ENCODE data around the gene BCAT1.
A peak's percentile ranks its signal among the peaks of the same experiment; 100 is the strongest.

Gene BCAT1

GRCh38 chr12:24776861-24777260 is 172.0 kb downstream of the BCAT1 start:
- Histone ChIP-seq H3K4ac (ENCODE audit: low read length) (no peak overlapping the region), H2BK5ac (ENCODE audit: low read length) (no peak overlapping the region), H3K18ac (ENCODE audit: low read length) (no peak overlapping the region), H3K23ac (ENCODE audit: low read depth, low read length, poor library complexity) (no peak overlapping the region), H4K8ac (ENCODE audit: low read depth, low read length) (no peak overlapping the region), H3K9me3 (replicated peaks in 1 of 2; ENCODE audit: control insufficient read depth in 2 of 2, insufficient read depth in 1 of 2, low read depth in 1 of 2, low read length in 2 of 2) (peaks cover 0 to 10% of the 10 kb centered on the region in 2 donors), H2BK12ac (ENCODE audit: low read length) (no peak overlapping the region), H2BK15ac (ENCODE audit: low read length) (no peak overlapping the region), H3K79me1 (ENCODE audit: low read depth, low read length) (no peaks in the 10 kb centered on the region), H3K9ac (ENCODE audit: low read depth, low read length, poor library complexity) (no peak overlapping the region), H4K91ac (ENCODE audit: low read depth, low read length, poor library complexity) (no peak overlapping the region), H2BK120ac (ENCODE audit: low read depth, low read length) (no peak overlapping the region), H2AFZ (ENCODE audit: low read length) (peak overlapping the region; percentile 2), H3K14ac (ENCODE audit: low read length) (no peak overlapping the region), H3K27me3 (ENCODE audit: control insufficient read depth in 3 of 3, insufficient read depth in 3 of 3, low read depth in 1 of 3, low read length in 3 of 3) (no peaks in the 10 kb centered on the region), H3K4me2 (ENCODE audit: insufficient read depth, low read length, poor library complexity, severe bottlenecking) (no peak overlapping the region), H3K36me3 (replicated peaks in 1 of 2; ENCODE audit: control insufficient read depth in 2 of 2, insufficient read depth in 2 of 2, low read length in 2 of 2) (no peaks in the 10 kb centered on the region), H3K27ac (replicated peaks; ENCODE audit: low read length) (peak overlapping the region; percentile 69), H3K4me3 (ENCODE audit: low read length in 2 of 2) (no peak overlapping the region), H3K4me1 (ENCODE audit: control insufficient read depth in 2 of 2, insufficient read depth in 1 of 2, low read depth in 1 of 2, low read length in 2 of 2) (peaks cover 2 to 10% of the 10 kb centered on the region in 2 donors), H2AK5ac (ENCODE audit: low read depth, low read length) (no peak overlapping the region)
- WGBS, 2 donors (ENCODE audit: extremely low coverage in 2 of 2, insufficient read length in 2 of 2, insufficient replicate concordance in 1 of 2) = no CpG with 5 or more reads among the region's 2 CpGs
- no peak for DNase-seq (ENCODE audit: low spot score)

DNA sequence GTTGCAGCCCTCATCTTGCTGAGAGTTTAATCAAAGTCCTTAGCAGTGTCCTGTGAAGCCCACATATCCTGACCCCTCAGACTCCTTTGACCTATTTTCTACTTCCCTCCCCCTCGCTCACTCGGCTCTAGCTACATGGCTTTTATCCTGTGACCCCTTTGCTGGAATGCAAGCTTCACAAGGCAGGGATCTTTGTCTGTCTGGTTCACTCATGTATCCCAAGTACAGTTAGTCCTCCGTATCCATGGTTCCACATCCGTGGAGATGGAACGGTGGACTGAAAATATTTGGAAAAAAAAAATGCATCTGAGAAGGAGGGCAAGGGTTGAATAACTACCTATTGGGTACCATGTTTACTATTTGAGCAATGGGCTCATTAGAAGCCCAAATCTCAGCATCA is 173.8 kb downstream of the BCAT1 start:
- WGBS, 2 donors (ENCODE audit: extremely low coverage in 2 of 2, insufficient read length in 2 of 2, insufficient replicate concordance in 1 of 2) = no CpG with 5 or more reads among the region's 5 CpGs

DNA sequence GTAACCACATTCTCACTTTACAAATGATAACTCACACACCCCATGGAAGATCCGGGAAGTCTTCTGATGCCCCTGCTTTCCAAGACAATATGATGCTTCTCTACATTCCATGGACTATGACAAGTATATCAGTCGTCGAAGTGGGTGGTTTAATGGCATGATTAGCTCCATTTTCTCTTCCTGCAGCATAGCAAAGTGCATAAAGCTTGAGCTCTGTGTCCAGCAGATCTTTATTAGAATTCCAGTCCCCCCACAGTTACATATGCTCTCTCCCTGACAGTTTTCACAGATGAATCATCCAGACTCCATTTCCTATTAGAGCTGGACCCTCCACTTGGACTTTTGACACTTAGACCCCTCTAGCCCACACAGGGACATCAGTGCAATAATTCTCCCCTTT is 174.9 kb downstream of the BCAT1 start:
- Histone ChIP-seq H3K27ac (replicated peaks; ENCODE audit: low read length) (no peak overlapping the region), H2BK12ac (ENCODE audit: low read length) (no peak overlapping the region), H2BK15ac (ENCODE audit: low read length) (no peak overlapping the region), H3K9ac (ENCODE audit: low read depth, low read length, poor library complexity) (no peak overlapping the region), H3K4me3 (ENCODE audit: low read length in 2 of 2) (no peak overlapping the region), H3K79me1 (ENCODE audit: low read depth, low read length) (no peaks in the 10 kb centered on the region), H3K23ac (ENCODE audit: low read depth, low read length, poor library complexity) (no peak overlapping the region), H4K8ac (ENCODE audit: low read depth, low read length) (no peak overlapping the region), H3K14ac (ENCODE audit: low read length) (no peak overlapping the region), H3K18ac (ENCODE audit: low read length) (no peak overlapping the region), H4K91ac (ENCODE audit: low read depth, low read length, poor library complexity) (no peak overlapping the region), H3K4ac (ENCODE audit: low read length) (no peak overlapping the region), H2AK5ac (ENCODE audit: low read depth, low read length) (no peak overlapping the region), H2BK5ac (ENCODE audit: low read length) (no peak overlapping the region), H3K4me1 (ENCODE audit: control insufficient read depth in 2 of 2, insufficient read depth in 1 of 2, low read depth in 1 of 2, low read length in 2 of 2) (peaks cover 2 to 10% of the 10 kb centered on the region in 2 donors), H3K27me3 (ENCODE audit: control insufficient read depth in 3 of 3, insufficient read depth in 3 of 3, low read depth in 1 of 3, low read length in 3 of 3) (no peaks in the 10 kb centered on the region), H3K4me2 (ENCODE audit: insufficient read depth, low read length, poor library complexity, severe bottlenecking) (no peak overlapping the region), H3K9me3 (replicated peaks in 1 of 2; ENCODE audit: control insufficient read depth in 2 of 2, insufficient read depth in 1 of 2, low read depth in 1 of 2, low read length in 2 of 2) (peaks cover 0 to 10% of the 10 kb centered on the region in 2 donors), H2AFZ (ENCODE audit: low read length) (no peak overlapping the region), H3K36me3 (replicated peaks in 1 of 2; ENCODE audit: control insufficient read depth in 2 of 2, insufficient read depth in 2 of 2, low read length in 2 of 2) (no peaks in the 10 kb centered on the region), H2BK120ac (ENCODE audit: low read depth, low read length) (no peak overlapping the region)
- DNase-seq (ENCODE audit: low spot score) = no peak
- WGBS, 2 donors (ENCODE audit: extremely low coverage in 2 of 2, insufficient read length in 2 of 2, insufficient replicate concordance in 1 of 2) = no CpG with 5 or more reads among the region's 3 CpGs

More for the DNA sequence above, 173.8 kb downstream of the BCAT1 start:
- H2BK15ac ChIP-seq (ENCODE audit: low read length) = no peak overlapping the region
- H3K9ac ChIP-seq (ENCODE audit: low read depth, low read length, poor library complexity) = no peak overlapping the region
- peaks cover 2 to 10% of the 10 kb centered on the region in 2 donors for H3K4me1 ChIP-seq (ENCODE audit: control insufficient read depth in 2 of 2, insufficient read depth in 1 of 2, low read depth in 1 of 2, low read length in 2 of 2)
- H3K14ac ChIP-seq (ENCODE audit: low read length) = no peak overlapping the region
- H2AFZ ChIP-seq (ENCODE audit: low read length) = peak overlapping the region; percentile 7
- no peak overlapping the region for H4K91ac ChIP-seq (ENCODE audit: low read depth, low read length, poor library complexity)
- H3K4me2 ChIP-seq (ENCODE audit: insufficient read depth, low read length, poor library complexity, severe bottlenecking) = no peak overlapping the region
- H2BK120ac ChIP-seq (ENCODE audit: low read depth, low read length) = no peak overlapping the region
- no peak overlapping the region for H3K18ac ChIP-seq (ENCODE audit: low read length)
- H2AK5ac ChIP-seq (ENCODE audit: low read depth, low read length) = no peak overlapping the region
- H3K27ac ChIP-seq (replicated peaks; ENCODE audit: low read length) = no peak overlapping the region
- no peaks in the 10 kb centered on the region for H3K36me3 ChIP-seq (replicated peaks in 1 of 2; ENCODE audit: control insufficient read depth in 2 of 2, insufficient read depth in 2 of 2, low read length in 2 of 2)
- H4K8ac ChIP-seq (ENCODE audit: low read depth, low read length) = no peak overlapping the region
- no peak overlapping the region for H3K4me3 ChIP-seq (ENCODE audit: low read length in 2 of 2)
- no peak for DNase-seq (ENCODE audit: low spot score)
- H3K27me3 ChIP-seq (ENCODE audit: control insufficient read depth in 3 of 3, insufficient read depth in 3 of 3, low read depth in 1 of 3, low read length in 3 of 3) = no peaks in the 10 kb centered on the region
- no peak overlapping the region for H2BK5ac ChIP-seq (ENCODE audit: low read length)
- H3K23ac ChIP-seq (ENCODE audit: low read depth, low read length, poor library complexity) = no peak overlapping the region
- peaks cover 0 to 10% of the 10 kb centered on the region in 2 donors for H3K9me3 ChIP-seq (replicated peaks in 1 of 2; ENCODE audit: control insufficient read depth in 2 of 2, insufficient read depth in 1 of 2, low read depth in 1 of 2, low read length in 2 of 2)
- no peak overlapping the region for H3K4ac ChIP-seq (ENCODE audit: low read length)
- H3K79me1 ChIP-seq (ENCODE audit: low read depth, low read length) = no peaks in the 10 kb centered on the region
- no peak overlapping the region for H2BK12ac ChIP-seq (ENCODE audit: low read length)

- H3K27me3 ChIP-seq (ENCODE audit: control insufficient read depth in 3 of 3, insufficient read depth in 3 of 3, low read depth in 1 of 3, low read length in 3 of 3) = no peaks in the 10 kb centered on the region
- no peak overlapping the region for H3K4ac ChIP-seq (ENCODE audit: low read length)
- no peak overlapping the region for H4K91ac ChIP-seq (ENCODE audit: low read depth, low read length, poor library complexity)
- H3K79me1 ChIP-seq (ENCODE audit: low read depth, low read length) = no peaks in the 10 kb centered on the region
- no peak overlapping the region for H3K4me2 ChIP-seq (ENCODE audit: insufficient read depth, low read length, poor library complexity, severe bottlenecking)
- no peak overlapping the region for H3K23ac ChIP-seq (ENCODE audit: low read depth, low read length, poor library complexity)
- no peak overlapping the region for H2BK12ac ChIP-seq (ENCODE audit: low read length)
- no peak for DNase-seq (ENCODE audit: low spot score)
- H4K8ac ChIP-seq (ENCODE audit: low read depth, low read length) = no peak overlapping the region
- no peak overlapping the region for H2AK5ac ChIP-seq (ENCODE audit: low read depth, low read length)
- H3K9ac ChIP-seq (ENCODE audit: low read depth, low read length, poor library complexity) = no peak overlapping the region
- H3K27ac ChIP-seq (replicated peaks; ENCODE audit: low read length) = no peak overlapping the region
- H2BK15ac ChIP-seq (ENCODE audit: low read length) = no peak overlapping the region
- no peak overlapping the region for H3K18ac ChIP-seq (ENCODE audit: low read length)
- no peak overlapping the region for H3K14ac ChIP-seq (ENCODE audit: low read length)
- peak overlapping the region; percentile 36 for H2AFZ ChIP-seq (ENCODE audit: low read length)
- no peak overlapping the region for H3K4me3 ChIP-seq (ENCODE audit: low read length in 2 of 2)
- H3K9me3 ChIP-seq (replicated peaks in 1 of 2; ENCODE audit: control insufficient read depth in 2 of 2, insufficient read depth in 1 of 2, low read depth in 1 of 2, low read length in 2 of 2) = peaks cover 0 to 13% of the 10 kb centered on the region in 2 donors
- H3K4me1 ChIP-seq (ENCODE audit: control insufficient read depth in 2 of 2, insufficient read depth in 1 of 2, low read depth in 1 of 2, low read length in 2 of 2) = peaks cover 2 to 10% of the 10 kb centered on the region in 2 donors
- H2BK5ac ChIP-seq (ENCODE audit: low read length) = no peak overlapping the region
- no peaks in the 10 kb centered on the region for H3K36me3 ChIP-seq (replicated peaks in 1 of 2; ENCODE audit: control insufficient read depth in 2 of 2, insufficient read depth in 2 of 2, low read length in 2 of 2)
- H2BK120ac ChIP-seq (ENCODE audit: low read depth, low read length) = no peak overlapping the region
Measured at GRCh38 chr12:24772813-24773212, 176.1 kb downstream of the BCAT1 start.

Measured in neuronal stem cell (in vitro differentiated cells).